Stimulated activated CD4-positive, alpha-beta T cell treated with anti-CD3 and anti-CD28 coated beads, Interleukin-2, amount 100 ng/mL, for 48 hours (primary cell): Measurements from ENCODE around the gene TUBAL3.

Source experiments
- DNase-seq, 2 donors: peaks; one replicate each; pipeline ENCODE4 v3.0.0-alpha.2; 2020

Gene TUBAL3

DNA sequence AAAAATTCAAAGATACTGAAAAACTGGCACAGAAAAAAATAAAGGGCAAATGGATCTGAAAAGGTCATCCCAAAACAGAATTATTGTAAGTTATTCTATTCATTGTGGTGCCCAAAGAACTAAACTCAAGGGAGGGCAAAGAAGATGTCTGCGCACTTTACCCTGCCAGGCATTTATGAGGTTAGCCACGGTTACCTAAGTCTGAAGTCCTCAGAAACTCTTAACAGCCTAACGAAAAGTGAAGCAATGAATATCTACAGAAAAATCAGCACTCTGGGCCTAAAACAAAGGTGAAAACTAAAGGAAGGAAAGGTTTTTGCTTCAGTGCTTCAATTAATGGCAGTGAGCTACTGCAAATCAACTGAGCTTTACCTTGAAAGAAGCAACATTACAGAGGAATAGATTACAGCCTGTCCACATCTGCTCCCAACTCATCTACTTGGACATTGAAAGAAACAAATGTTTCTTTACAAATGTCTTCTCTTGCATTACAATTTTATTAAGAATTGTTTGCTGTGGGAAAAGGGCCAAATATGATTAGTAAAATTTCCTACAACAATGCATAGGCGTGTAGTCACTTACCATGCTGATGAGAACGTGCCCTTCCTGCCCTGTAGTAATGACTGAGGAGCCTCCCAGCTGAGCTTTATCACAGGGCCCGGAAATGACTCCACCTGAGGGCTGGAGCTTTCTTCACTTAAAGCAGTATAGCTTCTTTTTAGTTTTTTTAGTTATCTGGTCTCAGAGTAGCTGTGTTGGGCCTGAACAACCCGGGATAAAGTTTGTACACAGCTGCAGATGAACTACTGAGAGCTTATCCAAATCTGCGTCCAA, at the start of gene TUBAL3:
TUBAL3 (minus strand) TSS at position 621 of the 834 bp plus-strand sequence; CDS start at position 585, 36 bp downstream.
- no peak for DNase-seq

- no peak for DNase-seq
Measured at GRCh38 chr10:5453749-5454489, 49.3 kb upstream of the TUBAL3 start.

GRCh38 chr10:5450605-5451384, 46.2 kb upstream of the TUBAL3 start:
- no peak for DNase-seq

DNA sequence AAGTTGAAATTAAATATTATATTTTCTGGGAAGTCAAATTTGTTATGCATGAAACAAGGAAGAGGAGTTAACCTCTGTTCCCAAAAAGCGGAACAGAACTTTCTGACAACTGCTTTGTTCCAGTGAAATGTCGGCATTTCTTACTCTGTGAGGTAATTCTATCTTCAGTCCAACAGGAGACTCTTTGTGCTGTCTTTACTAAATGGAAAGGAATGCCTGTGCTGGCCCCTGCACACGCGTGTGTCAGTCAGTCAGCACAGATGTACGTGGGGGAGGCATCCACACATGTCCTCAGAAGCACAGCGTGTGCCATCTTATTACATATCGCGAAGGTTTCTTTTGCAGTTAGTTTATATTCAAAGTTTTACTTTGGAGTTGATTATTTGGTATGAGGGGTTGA, 45.2 kb upstream of the TUBAL3 start:
- DNase-seq = no peak

GRCh38 chr10:5449227-5449626, 44.6 kb upstream of the TUBAL3 start:
- DNase-seq = no peak

GRCh38 chr10:5448333-5449001, 43.8 kb upstream of the TUBAL3 start:
- no peak for DNase-seq

DNA sequence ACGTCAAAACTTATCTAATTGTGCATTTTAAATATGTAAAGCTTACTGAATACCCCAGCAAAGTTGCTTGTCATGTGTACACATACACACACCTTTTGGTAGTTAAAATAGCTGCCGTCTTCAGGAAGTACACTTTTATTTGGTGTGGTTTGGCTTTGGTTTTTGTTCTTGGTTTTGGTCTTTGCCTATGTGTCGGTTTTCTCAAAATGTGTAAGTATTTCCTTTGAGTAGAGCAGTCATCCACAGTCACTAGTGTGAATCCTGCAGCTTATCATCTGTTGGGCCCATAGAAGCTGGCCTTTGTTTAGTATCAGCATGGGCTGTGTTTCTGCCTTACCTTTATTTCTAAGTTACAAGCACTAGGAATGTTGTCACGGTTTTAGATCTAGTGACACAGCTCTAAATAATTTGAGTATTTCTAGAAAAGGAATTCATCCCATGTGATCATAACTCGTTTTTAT, 43.0 kb upstream of the TUBAL3 start:
- DNase-seq = no peak

DNA sequence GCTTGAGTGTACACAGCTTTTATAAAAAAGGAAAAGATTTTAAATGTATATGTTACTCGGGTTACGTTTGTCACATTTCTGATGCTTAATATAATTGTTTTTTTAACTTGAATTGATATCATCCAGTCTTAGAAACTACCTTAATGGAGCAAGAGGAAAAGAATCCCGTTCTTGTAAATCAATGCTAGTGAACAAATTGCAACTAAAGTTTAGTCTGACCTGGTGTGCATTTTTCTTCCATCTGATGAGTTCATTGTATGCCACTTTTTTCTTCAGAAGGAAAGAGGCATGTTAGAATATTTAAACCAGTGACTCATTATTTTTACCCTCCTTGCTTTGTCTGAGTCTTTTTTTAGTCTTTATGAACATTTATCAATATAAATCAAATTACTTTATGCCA, 42.4 kb upstream of the TUBAL3 start:
- no peak for DNase-seq

- peak; percentile 65 for DNase-seq
Measured at GRCh38 chr10:5446390-5446926, 41.8 kb upstream of the TUBAL3 start.

DNA sequence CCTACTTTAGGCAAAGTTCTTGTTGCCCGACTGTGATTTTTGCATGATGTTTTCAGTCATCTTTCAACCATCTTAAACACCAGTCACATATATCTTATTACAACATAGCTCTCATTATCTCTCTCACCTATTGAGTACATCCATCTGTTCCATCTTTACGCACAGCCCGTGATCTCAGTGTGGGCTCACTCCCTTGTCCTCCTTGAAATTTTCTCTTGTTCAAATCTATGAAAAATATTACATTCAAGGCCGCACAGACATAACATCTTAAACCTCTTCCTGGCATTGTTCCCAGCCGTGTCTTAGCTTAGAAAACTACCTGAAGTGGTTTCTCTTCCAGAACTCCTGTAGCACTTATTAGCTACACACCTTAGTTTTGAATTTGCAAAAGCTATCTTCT, 40.4 kb upstream of the TUBAL3 start:
- no peak for DNase-seq

GRCh38 chr10:5443429-5443828, 38.8 kb upstream of the TUBAL3 start:
- no peak for DNase-seq

DNA sequence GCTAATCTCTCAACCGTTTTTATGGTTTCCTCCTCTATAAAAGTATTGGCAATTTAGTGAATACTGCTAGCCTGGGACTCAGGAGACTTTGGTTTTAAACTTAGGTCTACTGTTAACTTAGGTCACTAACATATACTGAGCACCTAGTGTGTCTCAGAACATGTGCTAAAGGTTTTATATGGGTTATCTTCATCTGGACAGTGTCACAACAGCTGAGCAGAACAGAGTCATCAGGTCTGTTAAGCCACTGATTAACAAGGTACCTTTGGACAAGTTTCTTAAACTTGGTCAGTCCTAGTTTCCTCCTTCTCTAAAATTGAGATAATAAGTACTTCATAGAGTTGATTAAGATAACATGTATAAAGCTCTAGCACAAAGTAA, 38.4 kb upstream of the TUBAL3 start:
- no peak for DNase-seq

DNA sequence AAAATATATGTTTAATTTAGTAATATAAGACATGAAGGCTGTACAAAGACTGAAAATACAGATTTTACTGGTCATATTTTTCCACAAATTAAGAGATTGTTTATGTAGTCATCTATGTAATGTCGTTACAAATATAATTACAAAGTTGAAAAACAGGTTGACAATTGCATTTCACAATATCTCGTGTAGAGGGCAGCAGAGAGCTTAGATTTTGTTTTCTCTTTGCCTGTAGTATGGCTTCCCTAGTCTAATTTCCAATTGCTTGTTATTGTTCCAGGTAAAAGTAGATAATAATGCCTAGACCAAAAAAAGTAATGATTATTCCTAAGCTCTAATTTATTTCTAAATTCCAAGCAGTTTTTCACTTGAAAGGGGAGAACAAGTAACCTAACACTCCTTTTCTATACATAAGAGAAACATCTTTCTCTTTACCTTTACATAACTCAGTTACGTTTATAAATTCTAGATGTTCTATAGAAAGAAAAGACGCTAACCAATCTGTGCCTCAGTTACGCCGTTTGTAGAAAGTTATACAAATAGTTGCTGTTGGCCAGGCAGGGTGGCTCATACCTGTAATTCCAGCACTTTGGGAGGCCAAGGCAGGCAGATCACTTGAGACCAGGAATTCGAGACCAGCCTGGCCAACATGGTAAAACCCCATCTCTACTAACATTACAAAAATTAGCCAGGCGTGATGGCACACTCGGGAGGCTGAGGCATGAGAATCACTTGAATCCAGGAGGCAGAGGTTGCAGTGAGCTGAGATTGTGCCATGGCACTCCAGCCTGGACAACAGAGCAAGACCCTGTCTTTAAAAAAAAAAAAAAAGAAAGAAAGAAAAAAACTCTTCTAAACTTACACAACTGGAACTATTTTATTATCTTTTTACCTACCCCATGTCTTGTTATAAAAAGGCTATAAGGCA, 37.7 kb upstream of the TUBAL3 start:
- DNase-seq = peak; percentile 25 to 38

GRCh38 chr10:5441106-5441505, 36.5 kb upstream of the TUBAL3 start:
- no peak for DNase-seq

GRCh38 chr10:5440206-5440605, 35.6 kb upstream of the TUBAL3 start:
- DNase-seq = no peak

DNA sequence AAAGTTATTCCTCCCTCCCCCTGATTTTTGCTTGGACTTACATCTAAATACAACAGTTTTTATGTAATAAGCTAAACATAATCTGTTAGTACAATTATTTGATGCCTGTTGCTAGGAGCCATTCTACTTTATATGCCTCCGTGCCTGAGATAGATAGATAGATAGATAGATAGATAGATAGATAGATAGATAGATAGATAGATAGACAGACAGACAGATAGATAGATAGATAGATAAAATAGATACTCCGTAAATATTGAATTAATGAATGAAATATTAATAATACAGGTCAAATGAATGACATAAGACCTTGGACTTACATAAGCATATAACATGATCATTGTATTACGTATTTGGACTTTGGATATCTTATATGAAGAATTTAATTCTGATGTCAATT, 30.7 kb upstream of the TUBAL3 start:
- no peak for DNase-seq

- no peak for DNase-seq
Measured at GRCh38 chr10:5434017-5434753, 29.6 kb upstream of the TUBAL3 start.

- DNase-seq = no peak
Measured at GRCh38 chr10:5433182-5433581, 28.6 kb upstream of the TUBAL3 start.

- DNase-seq = no peak
Measured at GRCh38 chr10:5428133-5428532, 23.5 kb upstream of the TUBAL3 start.

DNA sequence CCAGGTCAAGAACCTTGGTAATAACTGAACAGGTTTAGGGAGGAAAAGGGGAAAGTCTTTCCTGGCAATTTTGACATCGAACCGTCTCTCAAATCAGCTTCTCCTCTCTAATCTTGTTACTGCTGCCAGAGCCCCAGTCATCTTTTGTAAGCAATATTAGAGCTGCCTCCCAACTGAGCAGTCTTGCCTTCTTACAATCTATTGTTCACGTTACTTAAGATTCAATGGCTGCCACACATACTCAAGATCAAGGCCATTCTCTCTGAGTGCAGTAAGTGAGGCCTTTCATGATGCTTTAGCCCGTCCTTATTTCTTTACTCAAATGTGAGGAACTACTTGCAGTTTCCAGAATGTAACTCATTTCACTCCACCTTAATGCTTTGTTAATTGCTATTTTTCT, 20.1 kb upstream of the TUBAL3 start:
- DNase-seq = no peak

DNA sequence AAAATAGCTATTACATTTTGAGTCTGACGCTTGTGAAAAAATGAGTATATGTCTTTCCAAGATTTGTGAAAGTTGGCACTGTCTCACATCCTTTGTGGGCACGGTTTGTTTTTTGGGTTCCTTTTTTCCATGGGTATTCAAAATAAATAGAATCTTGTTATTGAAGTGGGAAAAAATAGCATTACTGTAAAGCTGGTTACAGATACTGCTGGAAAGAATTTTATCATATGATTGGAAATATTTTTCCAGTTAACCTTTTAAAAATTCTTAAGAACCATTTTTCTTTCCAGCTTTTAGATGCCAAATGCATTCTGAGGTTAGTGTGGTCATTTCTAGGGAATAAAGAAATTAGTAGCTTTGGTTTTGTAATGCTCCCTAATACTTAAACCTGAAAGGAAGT, 19.1 kb upstream of the TUBAL3 start:
- DNase-seq = no peak
